DOHH2 (cell line): Measurements from ENCODE around the gene TUBB8.

Experiments used
- H3F3A ChIP-seq: fragments of 200-600 bp; sonication (generic), shearing (Covaris generic); 2 replicates; pipeline ENCODE4 v1.6.0; 2016; ENCODE audit warnings: antibody characterized with exemption, mild to moderate bottlenecking; ENCODE audit not compliant: control insufficient read depth, insufficient read depth
- H3K27ac ChIP-seq: fragments of 200-600 bp; sonication (generic); 2 replicates; pipeline ENCODE4 v1.5.1; 2014; ENCODE audit warnings: low read depth, mild to moderate bottlenecking, low read length, moderate library complexity
- H3K27me3 ChIP-seq: fragments of 200-600 bp; sonication (generic); 2 replicates; pipeline ENCODE4 v1.6.1; 2014; ENCODE audit warnings: mild to moderate bottlenecking, low read length, mixed read lengths; ENCODE audit not compliant: control insufficient read depth
- H3K36me3 ChIP-seq: fragments of 200-600 bp; sonication (generic); 2 replicates; pipeline ENCODE4 v1.6.1; 2014; ENCODE audit warnings: mild to moderate bottlenecking, low read length, moderate library complexity, mixed read lengths; ENCODE audit not compliant: control insufficient read depth
- H3K4me1 ChIP-seq: fragments of 200-600 bp; sonication (generic); 2 replicates; pipeline ENCODE4 v1.6.1; 2014; ENCODE audit warnings: mild to moderate bottlenecking, low read length, mixed read lengths; ENCODE audit not compliant: control insufficient read depth
- H3K4me2 ChIP-seq: fragments of 200-600 bp; sonication (generic); 2 replicates; pipeline ENCODE4 v1.6.0; 2014; ENCODE audit warnings: mild to moderate bottlenecking, low read length, moderate library complexity
- H3K4me3 ChIP-seq: fragments of 200-600 bp; sonication (generic); 2 replicates; pipeline ENCODE4 v1.5.1; 2014; ENCODE audit warnings: mild to moderate bottlenecking, low read length, mixed read lengths
- H3K79me2 ChIP-seq: fragments of 200-600 bp; sonication (generic); 2 replicates; pipeline ENCODE4 v1.6.1; 2014; ENCODE audit warnings: mild to moderate bottlenecking, low read length, mixed read lengths; ENCODE audit not compliant: control insufficient read depth
- H3K9me2 ChIP-seq: fragments of 200-600 bp; sonication (generic); replicated peaks from 2 replicates; pipeline ENCODE4 v1.6.1; 2014; ENCODE audit warnings: mild to moderate bottlenecking, low read length, mixed read lengths; ENCODE audit not compliant: control insufficient read depth
- H3K9me3 ChIP-seq: fragments of 200-600 bp; sonication (generic); 2 replicates; pipeline ENCODE4 v1.6.1; 2014; ENCODE audit warnings: antibody characterized with exemption, low read length, mixed read lengths; ENCODE audit not compliant: control insufficient read depth, insufficient read depth
- H4K20me1 ChIP-seq: fragments of 200-600 bp; sonication (generic); 2 replicates; pipeline ENCODE4 v1.6.0; 2014; ENCODE audit warnings: low read depth, mild to moderate bottlenecking, antibody characterized with exemption, low read length, moderate library complexity; ENCODE audit not compliant: control insufficient read depth, insufficient read depth
- CTCF ChIP-seq: fragments of 200-600 bp; sonication (generic); IDR thresholded peaks from one replicate; pipeline ENCODE4 v1.5.1; 2014; ENCODE audit warnings: antibody characterized with exemption, mild to moderate bottlenecking, low read depth, low read length; ENCODE audit not compliant: poor library complexity, severe bottlenecking
- EZH2phosphoT487 ChIP-seq: fragments of 200-600 bp; sonication (generic); IDR thresholded peaks from 2 replicates; pipeline ENCODE4 v1.6.1; 2017; ENCODE audit warnings: borderline replicate concordance, mild to moderate bottlenecking, antibody characterized with exemption, low read length, moderate library complexity, mixed read lengths

Gene TUBB8

GRCh38 chr10:85044-85443 is 35.9 kb upstream of the TUBB8 start:
- H3F3A ChIP-seq: no peaks in the 10 kb centered on the region
- no peak overlapping the region for H3K27ac ChIP-seq
- H3K9me2 ChIP-seq: no peaks in the 10 kb centered on the region
- no peak overlapping the region for H3K4me2 ChIP-seq
- H3K36me3 ChIP-seq: no peaks in the 10 kb centered on the region
- H3K79me2 ChIP-seq: no peaks in the 10 kb centered on the region
- H3K4me1 ChIP-seq: no peaks in the 10 kb centered on the region
- TF ChIP-seq CTCF (no peak), EZH2phosphoT487 (no peak)
- no peak overlapping the region for H3K4me3 ChIP-seq
- peaks cover 10% of the 10 kb centered on the region for H3K27me3 ChIP-seq
- H4K20me1 ChIP-seq: no peaks in the 10 kb centered on the region
- no peaks in the 10 kb centered on the region for H3K9me3 ChIP-seq

GRCh38 chr10:83930-84530 is 34.9 kb upstream of the TUBB8 start:
- Histone ChIP-seq H3K4me3 (no peak overlapping the region), H3F3A (no peaks in the 10 kb centered on the region), H4K20me1 (no peaks in the 10 kb centered on the region), H3K4me2 (no peak overlapping the region), H3K27ac (no peak overlapping the region), H3K9me3 (no peaks in the 10 kb centered on the region), H3K36me3 (no peaks in the 10 kb centered on the region), H3K27me3 (peaks cover 10% of the 10 kb centered on the region), H3K79me2 (no peaks in the 10 kb centered on the region), H3K4me1 (no peaks in the 10 kb centered on the region), H3K9me2 (no peaks in the 10 kb centered on the region)
- TF ChIP-seq CTCF (no peak), EZH2phosphoT487 (no peak)

GRCh38 chr10:80477-81105 is 31.5 kb upstream of the TUBB8 start:
- no peaks in the 10 kb centered on the region for H3K9me3 ChIP-seq
- H3K79me2 ChIP-seq: no peaks in the 10 kb centered on the region
- H3K27me3 ChIP-seq: peaks cover 8% of the 10 kb centered on the region
- H4K20me1 ChIP-seq: no peaks in the 10 kb centered on the region
- 0 out of 2 replicates have a peak, but pooled peaks cover 4% of the 10 kb centered on the region for H3K4me1 ChIP-seq
- H3K36me3 ChIP-seq: no peaks in the 10 kb centered on the region
- H3F3A ChIP-seq: no peaks in the 10 kb centered on the region
- TF ChIP-seq CTCF: no peak
- no peak for TF ChIP-seq EZH2phosphoT487
- no peaks in the 10 kb centered on the region for H3K9me2 ChIP-seq
- no peak overlapping the region for H3K27ac ChIP-seq
- no peak overlapping the region for H3K4me3 ChIP-seq
- H3K4me2 ChIP-seq: no peak overlapping the region
